Neural cell (in vitro differentiated cells): ENCODE measurements around the gene SLC26A5. TPM values are rescaled to one million over a fixed set of nuclear protein-coding genes. Genes with fewer than 3 reads are reported as not detected.

Experiments
- H2AFZ ChIP-seq: fragments of 200-600, 300-800 bp; sonication (generic), shearing (Covaris generic); 2 replicates; pipeline ENCODE4 v1.6.0; 2014; ENCODE audit warnings: low read depth, mild to moderate bottlenecking, antibody characterized with exemption, low read length, moderate library complexity
- H3F3A ChIP-seq: fragments of 200-600 bp; shearing (Covaris generic); 2 replicates; pipeline ENCODE4 v1.6.1; 2016; ENCODE audit warnings: mild to moderate bottlenecking, moderate library complexity, mixed read lengths, antibody characterized with exemption, low read length; ENCODE audit not compliant: insufficient read depth, poor library complexity, severe bottlenecking
- H3K27ac ChIP-seq: fragments of 200-600, 300-800 bp; sonication (generic), shearing (Covaris generic); 2 replicates; pipeline ENCODE4 v1.5.1; 2014; ENCODE audit warnings: mild to moderate bottlenecking, low read length, moderate library complexity
- H3K27me3 ChIP-seq: fragments of 300-800, 200-600 bp; sonication (generic), shearing (Covaris generic); 2 replicates; pipeline ENCODE4 v1.6.0; 2014; ENCODE audit warnings: mild to moderate bottlenecking, low read depth, low read length, moderate library complexity; ENCODE audit not compliant: insufficient read depth
- H3K36me3 ChIP-seq: fragments of 300-800, 200-600 bp; sonication (generic), shearing (Covaris generic); 2 replicates; pipeline ENCODE4 v1.5.1; 2014; ENCODE audit warnings: mild to moderate bottlenecking, antibody characterized with exemption, low read length, moderate library complexity; ENCODE audit not compliant: insufficient read depth
- H3K4me2 ChIP-seq: fragments of 300-800, 200-600 bp; sonication (generic), shearing (Covaris generic); 2 replicates; pipeline ENCODE4 v1.6.0; 2014; ENCODE audit warnings: mild to moderate bottlenecking, low read length
- H3K4me3 ChIP-seq: fragments of 300-800, 200-600 bp; sonication (generic), shearing (Covaris generic); 2 replicates; pipeline ENCODE4 v1.5.1; 2014; ENCODE audit warnings: mild to moderate bottlenecking, low read length, moderate library complexity
- H3K79me2 ChIP-seq: fragments of 200-600 bp; shearing (Covaris generic); replicated peaks from 2 replicates; pipeline ENCODE4 v1.6.0; 2014; ENCODE audit warnings: mild to moderate bottlenecking, low read length, moderate library complexity; ENCODE audit not compliant: insufficient read depth
- H3K9ac ChIP-seq: fragments of 300-800, 200-600 bp; sonication (generic), shearing (Covaris generic); 2 replicates; pipeline ENCODE4 v1.6.1; 2016; ENCODE audit warnings: mild to moderate bottlenecking, low read length, mixed read lengths
- H3K9me2 ChIP-seq: fragments of 200-600 bp; shearing (Covaris generic); 2 replicates; pipeline ENCODE4 v1.6.1; 2016; ENCODE audit warnings: mild to moderate bottlenecking, low read length, mixed read lengths; ENCODE audit not compliant: insufficient read depth
- H3K9me3 ChIP-seq: fragments of 200-600, 300-800 bp; sonication (generic), shearing (Covaris generic); 2 replicates; pipeline ENCODE4 v1.6.1; 2016; ENCODE audit warnings: mild to moderate bottlenecking, mixed run types, low read length, moderate library complexity, mixed read lengths
- H4K20me1 ChIP-seq: fragments of 200-600 bp; shearing (Covaris generic); 2 replicates; pipeline ENCODE4 v1.6.1; 2016; ENCODE audit warnings: mild to moderate bottlenecking, mixed run types; ENCODE audit not compliant: insufficient read depth
- EP300 ChIP-seq: fragments of 450-650 bp; conservative IDR thresholded peaks from 2 replicates; pipeline ENCODE4 v1.6.1; 2014; ENCODE audit warnings: antibody characterized with exemption, mild to moderate bottlenecking, moderate library complexity; ENCODE audit not compliant: poor library complexity, severe bottlenecking
- EZH2 ChIP-seq: fragments of 200-600, 300-800 bp; shearing (Covaris generic), sonication (generic); IDR thresholded peaks from 2 replicates; pipeline ENCODE4 v1.6.1; 2014; ENCODE audit warnings: antibody characterized with exemption, low read length, borderline replicate concordance, mild to moderate bottlenecking; ENCODE audit not compliant: insufficient read depth, poor library complexity, severe bottlenecking
- MXI1 ChIP-seq: fragments of 450-650 bp; conservative IDR thresholded peaks from 2 replicates; pipeline ENCODE4 v1.6.1; 2014; ENCODE audit warnings: antibody characterized with exemption, mild to moderate bottlenecking; ENCODE audit not compliant: poor library complexity, severe bottlenecking
- POLR2AphosphoS5 ChIP-seq: IDR thresholded peaks from 2 replicates; pipeline ENCODE4 v1.6.1; 2012
- RAD21 ChIP-seq: fragments of 450-650 bp; conservative IDR thresholded peaks from 2 replicates; pipeline ENCODE4 v1.6.1; 2014; ENCODE audit warnings: antibody characterized with exemption, mild to moderate bottlenecking, moderate library complexity
- SMC3 ChIP-seq: fragments of 450-650 bp; conservative IDR thresholded peaks from 2 replicates; pipeline ENCODE4 v1.6.1; 2014; ENCODE audit warnings: antibody characterized with exemption, mild to moderate bottlenecking, moderate library complexity; ENCODE audit not compliant: poor library complexity
- TAF1 ChIP-seq: IDR thresholded peaks from 2 replicates; pipeline ENCODE4 v1.6.1; 2012; ENCODE audit warnings: low read depth
- polyA plus RNA-seq: library from polyadenylated mRNA; depleted of rRNA; stranded (reverse); fragments of >200 nt; gene quantifications from 2 replicates; pipeline ENCODE4 v1.2.3, GENCODE V29; 2014
- TF ChIP-seq, protein P1 (sequence below): fragments of 450-650 bp; IDR thresholded peaks from 2 replicates; pipeline ENCODE4 v1.5.1; 2014; ENCODE audit warnings: antibody characterized with exemption, mild to moderate bottlenecking, moderate library complexity; ENCODE audit not compliant: poor library complexity, severe bottlenecking
- TF ChIP-seq, protein P2 (sequence below): IDR thresholded peaks from 2 replicates; pipeline ENCODE4 v1.6.1; 2012; ENCODE audit warnings: borderline replicate concordance

SLC26A5 gene
- polyA plus RNA-seq, 1 donor from 2014 or later: not detected

DNA sequence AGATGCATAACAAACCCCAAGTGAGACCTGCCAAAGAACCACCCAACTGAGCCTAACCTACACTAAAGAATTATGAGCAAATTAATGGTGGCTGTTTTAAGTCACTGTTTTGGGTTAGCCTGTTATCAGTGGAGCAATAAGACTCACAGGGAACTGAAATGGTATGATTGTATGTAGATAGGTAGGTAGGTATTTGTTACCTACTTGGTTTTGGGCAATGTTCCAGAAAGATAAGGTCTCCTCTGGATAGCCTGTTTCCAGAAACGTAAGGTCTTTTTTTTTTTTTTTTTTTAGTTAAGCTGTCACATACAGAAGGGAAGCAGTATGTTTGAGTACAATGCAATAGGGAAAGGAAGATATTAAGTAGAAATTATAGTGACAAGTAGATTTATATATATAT, 50.9 kb downstream of the SLC26A5 start:
- no peaks in the 10 kb centered on the region for H3K9me3 ChIP-seq
- H3K4me3 ChIP-seq: no peak overlapping the region
- no peaks in the 10 kb centered on the region for H3F3A ChIP-seq
- H3K9me2 ChIP-seq: no peaks in the 10 kb centered on the region
- no peak overlapping the region for H2AFZ ChIP-seq
- H3K79me2 ChIP-seq: no peaks in the 10 kb centered on the region
- no peak overlapping the region for H3K9ac ChIP-seq
- H3K27ac ChIP-seq: no peak overlapping the region
- TF ChIP-seq RAD21 (no peak), SMC3 (no peak), EZH2 (no peak), MXI1 (no peak), EP300 (no peak), TAF1 (no peak), POLR2AphosphoS5 (no peak)
- TF ChIP-seq, protein P1, sequence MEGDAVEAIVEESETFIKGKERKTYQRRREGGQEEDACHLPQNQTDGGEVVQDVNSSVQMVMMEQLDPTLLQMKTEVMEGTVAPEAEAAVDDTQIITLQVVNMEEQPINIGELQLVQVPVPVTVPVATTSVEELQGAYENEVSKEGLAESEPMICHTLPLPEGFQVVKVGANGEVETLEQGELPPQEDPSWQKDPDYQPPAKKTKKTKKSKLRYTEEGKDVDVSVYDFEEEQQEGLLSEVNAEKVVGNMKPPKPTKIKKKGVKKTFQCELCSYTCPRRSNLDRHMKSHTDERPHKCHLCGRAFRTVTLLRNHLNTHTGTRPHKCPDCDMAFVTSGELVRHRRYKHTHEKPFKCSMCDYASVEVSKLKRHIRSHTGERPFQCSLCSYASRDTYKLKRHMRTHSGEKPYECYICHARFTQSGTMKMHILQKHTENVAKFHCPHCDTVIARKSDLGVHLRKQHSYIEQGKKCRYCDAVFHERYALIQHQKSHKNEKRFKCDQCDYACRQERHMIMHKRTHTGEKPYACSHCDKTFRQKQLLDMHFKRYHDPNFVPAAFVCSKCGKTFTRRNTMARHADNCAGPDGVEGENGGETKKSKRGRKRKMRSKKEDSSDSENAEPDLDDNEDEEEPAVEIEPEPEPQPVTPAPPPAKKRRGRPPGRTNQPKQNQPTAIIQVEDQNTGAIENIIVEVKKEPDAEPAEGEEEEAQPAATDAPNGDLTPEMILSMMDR: no peak
- TF ChIP-seq, protein P2, sequence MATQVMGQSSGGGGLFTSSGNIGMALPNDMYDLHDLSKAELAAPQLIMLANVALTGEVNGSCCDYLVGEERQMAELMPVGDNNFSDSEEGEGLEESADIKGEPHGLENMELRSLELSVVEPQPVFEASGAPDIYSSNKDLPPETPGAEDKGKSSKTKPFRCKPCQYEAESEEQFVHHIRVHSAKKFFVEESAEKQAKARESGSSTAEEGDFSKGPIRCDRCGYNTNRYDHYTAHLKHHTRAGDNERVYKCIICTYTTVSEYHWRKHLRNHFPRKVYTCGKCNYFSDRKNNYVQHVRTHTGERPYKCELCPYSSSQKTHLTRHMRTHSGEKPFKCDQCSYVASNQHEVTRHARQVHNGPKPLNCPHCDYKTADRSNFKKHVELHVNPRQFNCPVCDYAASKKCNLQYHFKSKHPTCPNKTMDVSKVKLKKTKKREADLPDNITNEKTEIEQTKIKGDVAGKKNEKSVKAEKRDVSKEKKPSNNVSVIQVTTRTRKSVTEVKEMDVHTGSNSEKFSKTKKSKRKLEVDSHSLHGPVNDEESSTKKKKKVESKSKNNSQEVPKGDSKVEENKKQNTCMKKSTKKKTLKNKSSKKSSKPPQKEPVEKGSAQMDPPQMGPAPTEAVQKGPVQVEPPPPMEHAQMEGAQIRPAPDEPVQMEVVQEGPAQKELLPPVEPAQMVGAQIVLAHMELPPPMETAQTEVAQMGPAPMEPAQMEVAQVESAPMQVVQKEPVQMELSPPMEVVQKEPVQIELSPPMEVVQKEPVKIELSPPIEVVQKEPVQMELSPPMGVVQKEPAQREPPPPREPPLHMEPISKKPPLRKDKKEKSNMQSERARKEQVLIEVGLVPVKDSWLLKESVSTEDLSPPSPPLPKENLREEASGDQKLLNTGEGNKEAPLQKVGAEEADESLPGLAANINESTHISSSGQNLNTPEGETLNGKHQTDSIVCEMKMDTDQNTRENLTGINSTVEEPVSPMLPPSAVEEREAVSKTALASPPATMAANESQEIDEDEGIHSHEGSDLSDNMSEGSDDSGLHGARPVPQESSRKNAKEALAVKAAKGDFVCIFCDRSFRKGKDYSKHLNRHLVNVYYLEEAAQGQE: no peak
- H3K4me2 ChIP-seq: no peak overlapping the region
- H3K27me3 ChIP-seq: no peaks in the 10 kb centered on the region
- H4K20me1 ChIP-seq: no peaks in the 10 kb centered on the region
- no peaks in the 10 kb centered on the region for H3K36me3 ChIP-seq

DNA sequence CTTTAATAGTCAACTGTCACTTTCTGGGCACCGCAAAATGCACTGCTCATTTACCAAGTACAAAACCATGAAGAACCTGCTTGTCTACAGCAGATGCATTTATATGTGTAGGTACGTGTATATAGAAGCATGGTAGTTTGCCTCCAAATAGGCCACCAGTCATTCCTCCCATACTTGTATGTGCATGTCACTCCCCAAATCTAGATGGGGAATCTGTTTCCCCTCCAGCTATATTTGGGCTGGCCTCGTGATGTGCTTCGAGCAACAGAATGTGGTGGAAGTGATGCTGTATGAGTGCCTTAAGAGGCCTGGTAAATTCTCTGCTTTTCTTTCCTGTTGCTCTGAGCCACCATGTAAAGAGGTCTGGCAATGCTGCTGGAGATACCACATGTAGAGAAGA, 51.4 kb downstream of the SLC26A5 start:
- Histone ChIP-seq H3K9me2 (no peaks in the 10 kb centered on the region), H3K9ac (no peak overlapping the region), H3K27me3 (no peaks in the 10 kb centered on the region), H3K9me3 (no peaks in the 10 kb centered on the region), H3K79me2 (no peaks in the 10 kb centered on the region), H3F3A (no peaks in the 10 kb centered on the region), H3K4me3 (no peak overlapping the region), H3K36me3 (no peaks in the 10 kb centered on the region), H3K27ac (no peak overlapping the region), H4K20me1 (no peaks in the 10 kb centered on the region), H3K4me2 (no peak overlapping the region), H2AFZ (no peak overlapping the region)
- TF ChIP-seq SMC3 (no peak), TAF1 (no peak)

DNA sequence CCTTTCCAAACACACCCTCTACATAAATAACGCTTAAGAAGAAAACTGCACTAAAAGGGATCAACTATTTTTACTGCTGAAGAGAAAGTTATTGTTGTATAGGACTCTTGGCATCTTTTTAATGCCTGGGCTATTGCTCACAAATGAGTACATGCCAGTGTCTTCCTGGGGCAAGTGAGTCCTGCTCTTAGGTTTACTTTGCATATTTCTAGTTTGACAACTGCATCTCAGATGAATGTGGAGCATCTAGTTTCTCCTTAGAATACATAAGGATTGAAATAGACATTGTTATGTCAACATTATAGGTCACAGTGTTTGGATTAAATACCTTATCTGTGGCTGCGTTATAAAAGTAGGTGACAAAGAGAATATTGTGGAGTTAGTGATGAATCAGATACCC, 54.0 kb downstream of the SLC26A5 start:
- Histone ChIP-seq H2AFZ (no peak overlapping the region), H4K20me1 (no peaks in the 10 kb centered on the region), H3K79me2 (no peaks in the 10 kb centered on the region), H3K4me3 (no peak overlapping the region), H3K27ac (no peak overlapping the region), H3K9me3 (no peaks in the 10 kb centered on the region), H3K4me2 (no peak overlapping the region), H3K9ac (no peak overlapping the region), H3F3A (no peaks in the 10 kb centered on the region), H3K9me2 (no peaks in the 10 kb centered on the region), H3K27me3 (no peaks in the 10 kb centered on the region), H3K36me3 (no peaks in the 10 kb centered on the region)
- TF ChIP-seq SMC3 (no peak), POLR2AphosphoS5 (no peak), RAD21 (no peak), EP300 (no peak)
